Measurements from ENCODE around the gene MXRA8.

Gene MXRA8

GRCh38 chr1:1330366-1331067 lies 27.8 kb downstream of the MXRA8 start:
- in situ Hi-C loops (cut with HindIII; ENCODE audit: low sequenced_read_pairs): no loop called here
- TF ChIP-seq CTCF (IDR thresholded peaks at IDR 0.05; ENCODE audit: low read depth, low read length, missing control alignments): no peak
- H3K4me3 ChIP-seq (ENCODE audit: low read depth, low read length): no peak overlapping the region

GRCh38 chr1:1329304-1330210 lies 28.8 kb downstream of the MXRA8 start:
- in situ Hi-C loops (cut with HindIII; ENCODE audit: low sequenced_read_pairs): no loop called here
- no peak for TF ChIP-seq CTCF (IDR thresholded peaks at IDR 0.05; ENCODE audit: low read depth, low read length, missing control alignments)
- no peak for DNase-seq (ENCODE audit: low read depth)
- H3K4me3 ChIP-seq (ENCODE audit: low read depth, low read length): no peak overlapping the region

More at GRCh38 chr1:1330366-1331067, 27.8 kb downstream of the MXRA8 start:
- no peak for DNase-seq (ENCODE audit: low read depth)

- no peak for DNase-seq (ENCODE audit: low read depth)
- TF ChIP-seq CTCF (IDR thresholded peaks at IDR 0.05; ENCODE audit: low read depth, low read length, missing control alignments): no peak
- no peak overlapping the region for H3K4me3 ChIP-seq (ENCODE audit: low read depth, low read length)
- in situ Hi-C loops (cut with HindIII; ENCODE audit: low sequenced_read_pairs): no loop called here
These were observed 30.1 kb downstream of the MXRA8 start for GRCh38 chr1:1328254-1328653.

- no peak for DNase-seq (ENCODE audit: low read depth)
- H3K4me3 ChIP-seq (ENCODE audit: low read depth, low read length): no peak overlapping the region
- in situ Hi-C loops (cut with HindIII; ENCODE audit: low sequenced_read_pairs): no loop called here
- no peak for TF ChIP-seq CTCF (IDR thresholded peaks at IDR 0.05; ENCODE audit: low read depth, low read length, missing control alignments)
These were observed 31.1 kb downstream of the MXRA8 start for GRCh38 chr1:1327291-1327690.

GRCh38 chr1:1326075-1326605 lies 32.2 kb downstream of the MXRA8 start:
- H3K4me3 ChIP-seq (ENCODE audit: low read depth, low read length): peak overlapping the region; percentile 85
- no peak for DNase-seq (ENCODE audit: low read depth)
- in situ Hi-C loops (cut with HindIII; ENCODE audit: low sequenced_read_pairs): no loop called here
- no peak for TF ChIP-seq CTCF (IDR thresholded peaks at IDR 0.05; ENCODE audit: low read depth, low read length, missing control alignments)

GRCh38 chr1:1325288-1326074 lies 32.9 kb downstream of the MXRA8 start:
- H3K4me3 ChIP-seq (ENCODE audit: low read depth, low read length): peak overlapping the region; percentile 85
- TF ChIP-seq CTCF (IDR thresholded peaks at IDR 0.05; ENCODE audit: low read depth, low read length, missing control alignments): no peak
- DNase-seq (ENCODE audit: low read depth): no peak
- in situ Hi-C loops (cut with HindIII; ENCODE audit: low sequenced_read_pairs): no loop called here
